Measurements from ENCODE around the gene PIGN.
"Not testable (repeated sequence)": the region's sequence is repeated elsewhere in the genome, so short reads cannot be mapped to it uniquely, and the experiment has no call there.

PIGN gene

GRCh38 chr18:62045316-62045715 lies 141.5 kb downstream of the PIGN start:
- POLR2A ChIA-PET (ENCODE audit: low non-redundant PET): no interaction called here
- no peak for TF ChIP-seq CTCF (conservative IDR thresholded peaks at IDR 0.05; ENCODE audit: low read depth)
- DNase-seq (ENCODE audit: low spot score): no peak
- CTCF ChIA-PET: no interaction called here
- H3K27ac ChIP-seq: no peak overlapping the region

DNA sequence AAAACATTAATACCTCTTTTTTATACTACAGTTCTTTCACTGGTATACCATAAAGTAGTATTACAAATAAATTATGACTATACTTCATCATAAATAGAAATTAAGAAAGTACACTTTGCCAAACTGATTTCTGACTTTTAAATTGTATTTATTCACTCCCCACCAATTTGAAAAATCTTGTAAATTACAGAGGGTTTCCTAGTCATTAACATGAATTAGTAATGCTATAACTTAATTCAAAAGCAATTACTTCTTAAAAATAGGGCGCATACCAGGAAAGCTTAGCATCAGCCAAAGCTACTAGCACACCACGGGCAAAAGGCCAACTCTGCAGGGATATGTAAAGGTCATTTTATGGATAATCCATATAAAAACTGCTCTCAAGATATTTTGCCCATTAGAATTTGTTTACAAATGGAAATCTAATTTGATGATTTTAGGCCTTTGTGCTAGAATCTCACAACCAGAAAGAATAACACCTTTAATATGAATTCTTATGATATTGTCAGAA lies 142.3 kb downstream of the PIGN start:
- ChIA-PET POLR2A (ENCODE audit: low non-redundant PET) (no interaction called here), CTCF (interaction anchor here (0.6 kb wide), 1 partner anchor 87 kb away, joined by 6 read pairs; no protein-coding TSS in a partner anchor)
- H3K27ac ChIP-seq: no peak overlapping the region
- TF ChIP-seq CTCF (conservative IDR thresholded peaks at IDR 0.05; ENCODE audit: low read depth): no peak
- no peak for DNase-seq (ENCODE audit: low spot score)

DNA sequence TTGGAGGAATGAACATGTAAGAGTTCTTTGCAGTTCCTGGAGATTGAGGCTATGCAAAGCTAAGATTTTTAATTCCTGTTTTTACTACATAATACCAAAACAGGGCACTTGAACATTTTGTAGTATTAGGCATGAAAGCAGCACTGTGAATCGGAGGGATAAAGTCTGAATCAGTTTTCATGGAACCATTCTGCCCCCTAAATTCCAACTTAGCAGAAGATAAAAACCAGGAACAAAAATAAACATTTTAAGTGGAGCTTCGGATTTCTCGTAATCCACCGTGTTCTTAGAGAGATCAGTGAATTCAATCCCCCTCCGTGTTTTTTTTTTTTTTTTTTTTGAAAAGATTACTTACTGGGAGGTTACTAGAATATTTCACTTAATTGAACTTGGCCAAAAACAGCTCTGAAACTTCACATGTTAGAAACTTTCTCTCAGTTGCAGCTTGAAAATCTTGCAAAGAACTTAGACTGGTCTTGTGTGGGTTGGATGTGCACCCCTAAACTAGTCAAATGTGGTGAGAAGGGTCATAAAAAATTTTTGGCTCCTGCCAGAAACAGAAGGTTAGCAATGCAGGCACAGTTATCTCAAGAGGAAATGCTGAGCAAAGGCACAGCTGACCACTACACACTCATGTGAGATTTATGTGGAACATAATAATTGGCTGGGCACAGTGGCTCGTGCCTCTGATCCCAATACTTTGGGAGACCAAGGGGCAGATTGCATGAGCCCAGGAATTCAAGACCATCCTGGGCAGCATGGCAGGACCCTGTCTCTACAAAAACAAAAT lies 148.7 kb downstream of the PIGN start:
- ChIA-PET POLR2A (ENCODE audit: low non-redundant PET) (no interaction called here), CTCF (no interaction called here)
- DNase-seq (ENCODE audit: low spot score): no peak
- no peak for TF ChIP-seq CTCF (conservative IDR thresholded peaks at IDR 0.05; ENCODE audit: low read depth)
- H3K27ac ChIP-seq: no peak overlapping the region

GRCh38 chr18:62037012-62037742 lies 149.7 kb downstream of the PIGN start:
- ChIA-PET CTCF (no interaction called here), POLR2A (ENCODE audit: low non-redundant PET) (no interaction called here)
- no peak for TF ChIP-seq CTCF (conservative IDR thresholded peaks at IDR 0.05; ENCODE audit: low read depth)

GRCh38 chr18:62034286-62034685 lies 152.6 kb downstream of the PIGN start:
- CTCF ChIA-PET: interaction anchor here (0.7 kb wide), 1 partner anchor 77 kb away, joined by 3 read pairs; no protein-coding TSS in a partner anchor
- DNase-seq (ENCODE audit: low spot score); POLR2A ChIA-PET (ENCODE audit: low non-redundant PET); H3K27ac ChIP-seq: not testable (repeated sequence)

More at GRCh38 chr18:62037012-62037742, 149.7 kb downstream of the PIGN start:
- H3K27ac ChIP-seq: no peak overlapping the region
- no peak for DNase-seq (ENCODE audit: low spot score)

- no peak overlapping the region for H3K27ac ChIP-seq
Observed at GRCh38 chr18:62033756-62034155, 153.1 kb downstream of the PIGN start.

More at GRCh38 chr18:62033756-62034155, 153.1 kb downstream of the PIGN start:
- no peak for TF ChIP-seq CTCF (conservative IDR thresholded peaks at IDR 0.05; ENCODE audit: low read depth)
- ChIA-PET CTCF (interaction anchor here (0.7 kb wide), 2 partner anchors 78 to 100 kb away, joined by 3 read pairs; no protein-coding TSS in a partner anchor), POLR2A (ENCODE audit: low non-redundant PET) (no interaction called here)
- no peak for DNase-seq (ENCODE audit: low spot score)
